ENCODE data around the gene CDK9. TPM values are rescaled to one million over a fixed set of nuclear protein-coding genes. Genes with fewer than 3 reads are reported as not detected.
"Not testable (repeated sequence)": the region's sequence is repeated elsewhere in the genome, so short reads cannot be mapped to it uniquely, and the experiment has no call there.

Gene CDK9
- total RNA-seq, 2 experiments from 2014 or later, result 80.0 to 136 TPM

GRCh38 chr9:127779136-127779981 lies 6.5 kb upstream of the CDK9 start:
- Histone ChIP-seq H2AFZ (ENCODE audit: low read length) (no peak overlapping the region), H3K27ac (ENCODE audit: low read depth, low read length, poor library complexity, severe bottlenecking) (peak overlapping the region; percentile 95), H4K20me1 (ENCODE audit: insufficient read depth, low read length) (no peaks in the 10 kb centered on the region), H3K36me3 (ENCODE audit: insufficient read depth, low read length) (peaks cover 12% of the 10 kb centered on the region; the same call in 1 of the 2 replicates), H3K4me3 (ENCODE audit: low read depth, low read length, poor library complexity, severe bottlenecking) (peak overlapping the region; percentile 88), H3K4me2 (ENCODE audit: low read length) (peak overlapping the region; percentile 93), H3K4me1 (ENCODE audit: insufficient read depth, low read length, poor library complexity, severe bottlenecking) (peaks cover 72% of the 10 kb centered on the region), H3K9me2 (ENCODE audit: insufficient read depth, low read length) (no peaks in the 10 kb centered on the region), H3K79me2 (ENCODE audit: insufficient read depth, low read depth, low read length) (peaks cover 46% of the 10 kb centered on the region), H3K9me3 (ENCODE audit: low read length) (no peaks in the 10 kb centered on the region)
- BruUV-seq (replicated peaks), result no TSS peak
- DNase-seq (ENCODE audit: low spot score), result peak; percentile 94
- intact Hi-C loops (cut with micrococcal nuclease; ENCODE audit: unreplicated experiment), result loop anchor here (5.0 kb wide), 2 partner anchors 203 to 288 kb away; partner anchors contain the start of genes EEIG1, NAIF1 and SLC25A25
- ChIA-PET POLR2A (interaction anchor here (0.7 to 2.6 kb wide), 7 partner anchors 8 to 204 kb away, joined by 3 to 8 read pairs (median 4); no protein-coding TSS in a partner anchor), CTCF (ENCODE audit: unreplicated experiment) (interaction anchor here (0.6 kb wide), 1 partner anchor 190 kb away, joined by 4 read pairs; no protein-coding TSS in a partner anchor)
- no peak for TF ChIP-seq EZH2phosphoT487 (IDR thresholded peaks at IDR 0.05; ENCODE audit: borderline replicate concordance, low read depth, low read length)
- TF ChIP-seq CTCF (conservative IDR thresholded peaks at IDR 0.05; ENCODE audit: low read length), result no peak

- no peak overlapping the region for H2AFZ ChIP-seq (ENCODE audit: low read length)
- peak overlapping the region; percentile 95 for H3K27ac ChIP-seq (ENCODE audit: low read depth, low read length, poor library complexity, severe bottlenecking)
- ChIA-PET POLR2A (interaction anchor here (0.8 to 2.6 kb wide), 3 partner anchors 9 to 135 kb away, joined by 3 to 8 read pairs (median 4); no protein-coding TSS in a partner anchor), CTCF (ENCODE audit: unreplicated experiment) (no interaction called here)
- H3K79me2 ChIP-seq (ENCODE audit: insufficient read depth, low read depth, low read length), result peaks cover 40% of the 10 kb centered on the region
- no peaks in the 10 kb centered on the region for H4K20me1 ChIP-seq (ENCODE audit: insufficient read depth, low read length)
- no peaks in the 10 kb centered on the region for H3K9me3 ChIP-seq (ENCODE audit: low read length)
- peak overlapping the region; percentile 93 for H3K4me2 ChIP-seq (ENCODE audit: low read length)
- no peaks in the 10 kb centered on the region for H3K9me2 ChIP-seq (ENCODE audit: insufficient read depth, low read length)
- DNase-seq (ENCODE audit: low spot score), result peak; percentile 43
- peaks cover 68% of the 10 kb centered on the region for H3K4me1 ChIP-seq (ENCODE audit: insufficient read depth, low read length, poor library complexity, severe bottlenecking)
- BruUV-seq (replicated peaks), result no TSS peak
- H3K4me3 ChIP-seq (ENCODE audit: low read depth, low read length, poor library complexity, severe bottlenecking), result peak overlapping the region; percentile 88
- peaks cover 9% of the 10 kb centered on the region; the same call in 1 of the 2 replicates for H3K36me3 ChIP-seq (ENCODE audit: insufficient read depth, low read length)
- no peak for TF ChIP-seq EZH2phosphoT487 (IDR thresholded peaks at IDR 0.05; ENCODE audit: borderline replicate concordance, low read depth, low read length)
- TF ChIP-seq CTCF (conservative IDR thresholded peaks at IDR 0.05; ENCODE audit: low read length), result peak; percentile 41; the same call in 1 of the 2 replicates
- intact Hi-C loops (cut with micrococcal nuclease; ENCODE audit: unreplicated experiment), result no loop called here
These were observed 5.5 kb upstream of the CDK9 start for GRCh38 chr9:127780126-127780885.

GRCh38 chr9:127780909-127781308 lies 4.9 kb upstream of the CDK9 start:
- POLR2A ChIA-PET, result interaction anchor here (0.7 to 0.8 kb wide), 2 partner anchors 10 to 65 kb away, joined by 3 read pairs; partner anchors contain the start of gene PTRH1
- CTCF ChIA-PET (ENCODE audit: unreplicated experiment); H3K36me3 ChIP-seq (ENCODE audit: insufficient read depth, low read length); intact Hi-C loops (cut with micrococcal nuclease; ENCODE audit: unreplicated experiment); H3K9me2 ChIP-seq (ENCODE audit: insufficient read depth, low read length); H3K9me3 ChIP-seq (ENCODE audit: low read length); DNase-seq (ENCODE audit: low spot score); H3K4me2 ChIP-seq (ENCODE audit: low read length); H2AFZ ChIP-seq (ENCODE audit: low read length); H3K4me3 ChIP-seq (ENCODE audit: low read depth, low read length, poor library complexity, severe bottlenecking); H4K20me1 ChIP-seq (ENCODE audit: insufficient read depth, low read length); BruUV-seq (replicated peaks): not testable (repeated sequence)
- Histone ChIP-seq H3K27ac (ENCODE audit: low read depth, low read length, poor library complexity, severe bottlenecking) (peak overlapping the region; percentile 95), H3K4me1 (ENCODE audit: insufficient read depth, low read length, poor library complexity, severe bottlenecking) (peaks cover 62% of the 10 kb centered on the region), H3K79me2 (ENCODE audit: insufficient read depth, low read depth, low read length) (peaks cover 34% of the 10 kb centered on the region)
